HepG2 (cell line): ENCODE results near the gene CCDC30. TPM values are rescaled to one million over a fixed set of nuclear protein-coding genes. Genes with fewer than 3 reads are reported as not detected.
A peak's percentile ranks its signal among the peaks of the same experiment; 100 is the strongest.

Experiments
- ATAC-seq: fragments of 200-7000 bp; cut with Tn5 transposase; 3 replicates; pipeline ENCODE4 v1.9.1; 2020; ENCODE audit warnings: mild to moderate bottlenecking, moderate library complexity
- BruUV-seq: library from RNA; stranded (reverse); fragments of 400-500 nt; replicated peaks from 2 replicates; lab custom pipeline; 2021; lab: Mats Ljungman, UMichigan
- CTCF ChIA-PET: fragments of 300-600 bp; formaldehyde crosslinking; extraction: SDS; loops from one replicate; lab custom pipeline; 2021; ENCODE audit warnings: low total read pairs, inconsistent platforms, low intra/inter-chr PET ratio; lab: Yijun Ruan, JAX
- POLR2A ChIA-PET: fragments of 350-600 bp; sonication (Branson Sonifier 250); formaldehyde crosslinking; loops from one replicate; lab custom pipeline; 2020; ENCODE audit warnings: antibody characterized with exemption, inconsistent platforms; lab: Yijun Ruan, JAX
- DNase-seq: peaks from one replicate; pipeline ENCODE4 v3.0.0-alpha.2; 2015; ENCODE audit warnings: low spot score
- FAIRE-seq: peaks from 3 replicates; lab custom pipeline; 2011; peaks lifted over from hg19 to GRCh38; lab: Jason Lieb, UNC
- H2AFZ ChIP-seq: one replicate; pipeline ENCODE4 v1.6.1; 2011; ENCODE audit warnings: low read length, inconsistent platforms
- H3K27ac ChIP-seq: fragments of 300-600 bp; 3 replicates; pipeline ENCODE4 v1.8.0; 2011; ENCODE audit warnings: mixed run types, mild to moderate bottlenecking, mixed read lengths, low read length, inconsistent platforms; ENCODE audit not compliant: insufficient read depth; ENCODE audit errors: extremely low read length
- H3K27me3 ChIP-seq, 2 experiments: fragments of 200-600 bp in 1 of 2; 2 replicates in 1 of 2; 3 replicates in 1 of 2; pipeline versions ENCODE4 v1.6.0 to v1.8.0; 2011; ENCODE audit warnings: low read length in 2 of 2, mild to moderate bottlenecking in 2 of 2, moderate library complexity in 2 of 2, inconsistent platforms in 1 of 2; ENCODE audit not compliant: insufficient read depth in 2 of 2, control insufficient read depth in 1 of 2
- H3K36me3 ChIP-seq, 2 experiments: fragments of 200-600 bp in 1 of 2; replicated peaks in 1 of 2; 2 replicates in 1 of 2; 3 replicates in 1 of 2; pipeline versions ENCODE4 v1.5.1 to v1.8.0; 2011; ENCODE audit warnings: low read length in 2 of 2, inconsistent platforms in 1 of 2; ENCODE audit not compliant: insufficient read depth in 2 of 2, control insufficient read depth in 1 of 2
- H3K4me1 ChIP-seq: 2 replicates; pipeline ENCODE4 v1.5.1; 2012; ENCODE audit warnings: low read length, inconsistent platforms; ENCODE audit not compliant: insufficient read depth
- H3K4me2 ChIP-seq: 2 replicates; pipeline ENCODE4 v1.6.0; 2011; ENCODE audit warnings: low read depth, low read length, inconsistent platforms
- H3K4me3 ChIP-seq, 3 experiments: fragments of 200-600 bp in 1 of 3; sonication (generic), shearing (Covaris generic) in 1 of 3; replicated peaks in 1 of 3; 2 replicates each; pipeline ENCODE4 v1.5.1; 2011 to 2016; ENCODE audit warnings: low read length in 3 of 3, inconsistent platforms in 2 of 3, low read depth in 2 of 3, mild to moderate bottlenecking in 2 of 3, control low read depth in 1 of 3, mixed read lengths in 1 of 3; ENCODE audit not compliant: insufficient read depth in 1 of 3
- H3K79me2 ChIP-seq: one replicate; pipeline ENCODE4 v1.6.1; 2011; ENCODE audit warnings: low read length, inconsistent platforms; ENCODE audit not compliant: insufficient read depth
- H3K9ac ChIP-seq: 2 replicates; pipeline ENCODE4 v1.6.0; 2011; ENCODE audit warnings: mild to moderate bottlenecking, low read depth, low read length, inconsistent platforms; ENCODE audit not compliant: insufficient read depth
- H3K9me3 ChIP-seq: 2 replicates; pipeline ENCODE4 v1.5.1; 2012; ENCODE audit warnings: mild to moderate bottlenecking, low read length
- H4K20me1 ChIP-seq: 2 replicates; pipeline ENCODE4 v1.6.0; 2011; ENCODE audit warnings: inconsistent platforms, mild to moderate bottlenecking, low read length, moderate library complexity; ENCODE audit not compliant: insufficient read depth
- ARNTL ChIP-seq: sonication (generic); formaldehyde crosslinking; IDR thresholded peaks from 2 replicates; pipeline ENCODE4 v1.4.0; 2020; ENCODE audit warnings: mild to moderate bottlenecking, missing genetic modification reagents
- CBX1 ChIP-seq: IDR thresholded peaks from one replicate; pipeline ENCODE4 v1.6.1; 2016; ENCODE audit warnings: antibody characterized with exemption, low read depth
- CREBL2 ChIP-seq: sonication (generic); formaldehyde crosslinking; IDR thresholded peaks from 2 replicates; pipeline ENCODE4 v1.8.1; 2023; ENCODE audit warnings: missing genetic modification reagents, mild to moderate bottlenecking, borderline replicate concordance
- FOXP1 ChIP-seq, 2 experiments: fragments of 450-650 bp in 1 of 2; IDR thresholded peaks; 2 replicates each; pipeline ENCODE4 v1.6.1; 2017 to 2018; ENCODE audit warnings: antibody characterized with exemption in 1 of 2
- FUBP1 ChIP-seq: sonication (generic); formaldehyde crosslinking; IDR thresholded peaks from 2 replicates; pipeline ENCODE4 v1.5.1; 2020; ENCODE audit warnings: missing genetic modification reagents, mild to moderate bottlenecking, borderline replicate concordance
- NFIC ChIP-seq: IDR thresholded peaks from 2 replicates; pipeline ENCODE4 v1.6.1; 2012; ENCODE audit warnings: mild to moderate bottlenecking, low read length, inconsistent platforms
- NRL ChIP-seq: sonication (generic); formaldehyde crosslinking; IDR thresholded peaks from 2 replicates; pipeline ENCODE4 v1.5.0; 2020; ENCODE audit warnings: missing genetic modification reagents, mild to moderate bottlenecking, moderate library complexity, borderline replicate concordance
- RFXAP ChIP-seq: sonication (generic); formaldehyde crosslinking; IDR thresholded peaks from 2 replicates; pipeline ENCODE4 v1.4.0; 2020; ENCODE audit warnings: missing genetic modification reagents, borderline replicate concordance
- RNF219 ChIP-seq: sonication (generic); formaldehyde crosslinking; IDR thresholded peaks from 2 replicates; pipeline ENCODE4 v1.5.0; 2020; ENCODE audit warnings: mild to moderate bottlenecking, missing genetic modification reagents
- TAF1 ChIP-seq: sonication (generic); formaldehyde crosslinking; IDR thresholded peaks from 2 replicates; pipeline ENCODE4 v1.4.0; 2020; ENCODE audit warnings: missing genetic modification reagents
- ZBTB1 ChIP-seq: sonication (generic); formaldehyde crosslinking; IDR thresholded peaks from 2 replicates; pipeline ENCODE4 v1.4.0; 2020; ENCODE audit warnings: missing genetic modification reagents, borderline replicate concordance
- ZNF333 ChIP-seq: sonication (generic); formaldehyde crosslinking; IDR thresholded peaks from 2 replicates; pipeline ENCODE4 v1.4.0; 2020; ENCODE audit warnings: mild to moderate bottlenecking, missing genetic modification reagents, borderline replicate concordance
- WGBS: methylation state at CpG from one replicate; pipeline ENCODE4 v1.1.6; 2017; ENCODE audit warnings: low lambda C conversion rate; 5-methylcytosine and 5-hydroxymethylcytosine counted together
- in situ Hi-C: cut with HindIII; loops from 2 replicates; pipeline ENCODE4 v1.10.0; 2017; ENCODE audit warnings: low pct_unique_long_range_greater_than_20kb; ENCODE audit not compliant: extremely low pct_ligation_motif_present
- intact Hi-C: fragments of 100-400 bp; cut with micrococcal nuclease; formaldehyde crosslinking; loops from one replicate; pipeline ENCODE4 v1.10.0; 2022; ENCODE audit not compliant: unreplicated experiment
- polyA plus RNA-seq, 8 experiments: library from polyadenylated mRNA; depleted of rRNA in 3 of 8; stranded (reverse) in 7 of 8; unstranded in 1 of 8; fragments of >200 nt; fragmentation: Illumina TruSeq in 4 of 8; extraction: Trizol in 4 of 8; gene quantifications; 2 replicates each; pipeline versions ENCODE4 v1.2.1 to v1.2.3, GENCODE V29; 2011 to 2016; ENCODE audit warnings: low read depth in 4 of 8, missing spikeins in 1 of 8, mixed read lengths in 1 of 8; ENCODE audit not compliant: insufficient read depth in 1 of 8
- total RNA-seq, 5 experiments: library from RNA; depleted of rRNA; stranded (reverse); fragments of >200 nt; fragmentation: Illumina TruSeq; extraction: Trizol; gene quantifications; 2 replicates each; pipeline ENCODE4 v1.2.3, GENCODE V29; 2016; ENCODE audit warnings: low read depth in 1 of 5

Gene CCDC30
- total and polyA plus RNA-seq, 2 of the 13 experiments (the other 11 are each of a cell fraction or from before 2014, with no cell fraction given), result 0.25 to 0.77 TPM

- 0 out of 2 replicates have a peak, but pooled peaks have one; percentile 10 for TF ChIP-seq RFXAP
Measured at GRCh38 chr1:42680921-42681683, 218.0 kb downstream of the CCDC30 start (continued).

- H2AFZ ChIP-seq, result no peak within 1 kb of the TSS
- TF ChIP-seq CREBL2 (CRISPR knock-in tag) (0 out of 2 replicates have a peak, but pooled peaks have one; percentile 67), TAF1 (CRISPR knock-in tag) (peak; percentile 81), FUBP1 (CRISPR knock-in tag) (no peak), ZBTB1 (CRISPR knock-in tag) (no peak), NFIC (no peak), CBX1 (peak; percentile 52), ARNTL (CRISPR knock-in tag) (peak; percentile 75), ZNF333 (CRISPR knock-in tag) (0 out of 2 replicates have a peak, but pooled peaks have one; percentile 65), NRL (peak; percentile 60; the same call in 1 of the 2 replicates), FOXP1 (IDR thresholded peaks at IDR 0.05) (no peak), FOXP1 (CRISPR knock-in tag; IDR thresholded peaks at IDR 0.05) (no peak), RNF219 (CRISPR knock-in tag) (no peak)
Measured at GRCh38 chr1:42681741-42682483, 218.8 kb downstream of the CCDC30 start, which contains the start of gene YBX1. TSS of gene YBX1 (plus strand) at chr1:42682418. CDS start at chr1:42682566, 148 bp downstream.

More at GRCh38 chr1:42681741-42682483, 218.8 kb downstream of the CCDC30 start, which contains the start of gene YBX1:
- ChIA-PET POLR2A (interaction anchor here (0.6 to 5.3 kb wide), 25 partner anchors 8 to 298 kb away, joined by 3 to 51 read pairs (median 5); partner anchors contain the start of genes C1orf50, CLDN19, P3H1 and PPIH), CTCF (no interaction called here)
- Histone ChIP-seq H3K4me1 (peaks cover 46% of the 10 kb centered on the region), H3K27ac (peak within 1 kb of the TSS; percentile 95), H3K9ac (peak within 1 kb of the TSS; percentile 97), H3K9me3 (no peaks in the 10 kb centered on the region), H3K79me2 (peaks cover 61% of the 10 kb centered on the region), H4K20me1 (peaks cover 38% of the 10 kb centered on the region), H3K4me2 (peak within 1 kb of the TSS; percentile 99), H3K36me3 (peaks cover 0 to 6% of the 10 kb centered on the region in 2 experiments; a peak in 3 of 5 replicates), H3K4me3 (peak within 1 kb of the TSS; percentile 76 to 87 (median 86)), H3K27me3 (no peaks in the 10 kb centered on the region; a peak in 1 of 5 replicates)
- 0% methylated on average over 42 of the region's 54 CpGs for WGBS
- FAIRE-seq, result peak; percentile 94
- DNase-seq, result peak; percentile 98
- BruUV-seq, result no TSS peak
- in situ Hi-C loops, result no loop called here
- intact Hi-C loops, result loop anchor here (2.0 kb wide), 1 partner anchor 23 kb away; the partner anchor contains the start of gene PPIH
- ATAC-seq, result peak; percentile 95
